SU-DHL-6 (cell line): ENCODE results near the gene POLK.
"Not testable (repeated sequence)": the region's sequence is repeated elsewhere in the genome, so short reads cannot be mapped to it uniquely, and the experiment has no call there.

Source experiments
- H2AFZ ChIP-seq: fragments of 200-600 bp; sonication (generic); 2 replicates; pipeline ENCODE4 v1.6.1; 2014; ENCODE audit warnings: low read depth, mild to moderate bottlenecking, moderate library complexity, mixed read lengths, antibody characterized with exemption, low read length; ENCODE audit not compliant: severe bottlenecking
- H3F3A ChIP-seq: fragments of 200-600 bp; shearing (Covaris generic); 2 replicates; pipeline ENCODE4 v1.6.0; 2016; ENCODE audit warnings: antibody characterized with exemption, mild to moderate bottlenecking; ENCODE audit not compliant: insufficient read depth
- H3K27ac ChIP-seq: fragments of 200-600 bp; sonication (generic); 2 replicates; pipeline ENCODE4 v1.5.1; 2016; ENCODE audit warnings: low read depth, mild to moderate bottlenecking, low read length, moderate library complexity, mixed read lengths
- H3K27me3 ChIP-seq: fragments of 200-600 bp; sonication (generic), shearing (Covaris generic); 2 replicates; pipeline ENCODE4 v1.6.0; 2014; ENCODE audit warnings: mild to moderate bottlenecking, low read length
- H3K36me3 ChIP-seq: fragments of 200-600 bp; sonication (generic); 2 replicates; pipeline ENCODE4 v1.6.1; 2014; ENCODE audit warnings: mild to moderate bottlenecking, low read length, mixed read lengths
- H3K4me2 ChIP-seq: fragments of 300-600, 200-600 bp; shearing (Covaris generic), sonication (generic); 2 replicates; pipeline ENCODE4 v1.6.0; 2014; ENCODE audit warnings: low read length, low read depth, mild to moderate bottlenecking; ENCODE audit not compliant: poor library complexity, severe bottlenecking
- H3K4me3 ChIP-seq: fragments of 200-600 bp; sonication (generic); 2 replicates; pipeline ENCODE4 v1.5.1; 2014; ENCODE audit warnings: antibody characterized with exemption, low read length, mild to moderate bottlenecking, mixed read lengths; ENCODE audit not compliant: insufficient read depth, poor library complexity, severe bottlenecking
- H3K79me2 ChIP-seq: fragments of 200-600 bp; sonication (generic); 2 replicates; pipeline ENCODE4 v1.6.1; 2014; ENCODE audit warnings: mild to moderate bottlenecking, low read length, moderate library complexity; ENCODE audit not compliant: insufficient read depth
- H3K9ac ChIP-seq: fragments of 200-600 bp; sonication (generic); 2 replicates; pipeline ENCODE4 v1.7.0; 2014; ENCODE audit warnings: mild to moderate bottlenecking, low read length
- H3K9me2 ChIP-seq: fragments of 200-600 bp; sonication (generic); replicated peaks from 2 replicates; pipeline ENCODE4 v1.6.1; 2014; ENCODE audit warnings: low read length; ENCODE audit not compliant: insufficient read depth
- H3K9me3 ChIP-seq: fragments of 200-600 bp; sonication (generic); 2 replicates; pipeline ENCODE4 v1.6.1; 2014; ENCODE audit warnings: low read length, mixed read lengths; ENCODE audit not compliant: insufficient read depth
- H4K20me1 ChIP-seq: fragments of 200-600 bp; sonication (generic); 2 replicates; pipeline ENCODE4 v1.6.1; 2014; ENCODE audit warnings: low read depth, mild to moderate bottlenecking, antibody characterized with exemption, low read length, moderate library complexity, mixed read lengths
- CTCF ChIP-seq: fragments of 200-600 bp; sonication (generic); IDR thresholded peaks from one replicate; pipeline ENCODE4 v1.5.1; 2017; ENCODE audit warnings: antibody characterized with exemption, mild to moderate bottlenecking, low read length, moderate library complexity; ENCODE audit not compliant: insufficient read depth, poor library complexity, severe bottlenecking
- EZH2phosphoT487 ChIP-seq: fragments of 200-600 bp; sonication (generic), shearing (Covaris generic); conservative IDR thresholded peaks from 2 replicates; pipeline ENCODE4 v1.6.1; 2018; ENCODE audit warnings: mild to moderate bottlenecking, antibody characterized with exemption, low read length, moderate library complexity, mixed read lengths

Gene POLK

GRCh38 chr5:75529185-75529584 is 17.5 kb downstream of the POLK start:
- TF ChIP-seq EZH2phosphoT487: no peak
- Histone ChIP-seq H3K4me2 (no peak overlapping the region), H4K20me1 (no peaks in the 10 kb centered on the region), H2AFZ (no peak overlapping the region), H3K9me3 (no peaks in the 10 kb centered on the region), H3K9me2 (no peaks in the 10 kb centered on the region), H3K9ac (no peak overlapping the region), H3F3A (no peaks in the 10 kb centered on the region), H3K27ac (no peak overlapping the region), H3K27me3 (no peaks in the 10 kb centered on the region), H3K4me3 (no peak overlapping the region), H3K79me2 (peaks cover 52% of the 10 kb centered on the region), H3K36me3 (no peaks in the 10 kb centered on the region)

GRCh38 chr5:75532190-75532589 is 20.5 kb downstream of the POLK start:
- Histone ChIP-seq H3K4me3 (no peak overlapping the region), H3F3A (no peaks in the 10 kb centered on the region), H3K27ac (no peak overlapping the region), H3K4me2 (no peak overlapping the region), H3K27me3 (no peaks in the 10 kb centered on the region), H3K36me3 (no peaks in the 10 kb centered on the region), H3K9me3 (no peaks in the 10 kb centered on the region), H4K20me1 (no peaks in the 10 kb centered on the region), H2AFZ (no peak overlapping the region), H3K9ac (no peak overlapping the region), H3K9me2 (no peaks in the 10 kb centered on the region), H3K79me2 (peaks cover 40% of the 10 kb centered on the region)
- no peak for TF ChIP-seq EZH2phosphoT487

GRCh38 chr5:75533716-75534115 is 22.0 kb downstream of the POLK start:
- not testable (repeated sequence) for H3K9me2 ChIP-seq
- peaks cover 35% of the 10 kb centered on the region for H3K79me2 ChIP-seq

GRCh38 chr5:75534734-75535133 is 23.0 kb downstream of the POLK start:
- no peak overlapping the region for H2AFZ ChIP-seq
- no peaks in the 10 kb centered on the region for H3K27me3 ChIP-seq
- H3K4me2 ChIP-seq: no peak overlapping the region
- no peaks in the 10 kb centered on the region for H3K9me3 ChIP-seq
- H3K9me2 ChIP-seq: no peaks in the 10 kb centered on the region
- no peaks in the 10 kb centered on the region for H4K20me1 ChIP-seq
- no peaks in the 10 kb centered on the region for H3F3A ChIP-seq
- peaks cover 39% of the 10 kb centered on the region for H3K79me2 ChIP-seq
- H3K27ac ChIP-seq: no peak overlapping the region
- H3K4me3 ChIP-seq: no peak overlapping the region
- H3K36me3 ChIP-seq: no peaks in the 10 kb centered on the region
- no peak overlapping the region for H3K9ac ChIP-seq
- TF ChIP-seq CTCF (no peak), EZH2phosphoT487 (no peak)

More at GRCh38 chr5:75533716-75534115, 22.0 kb downstream of the POLK start:
- H3K36me3 ChIP-seq, H3K9ac ChIP-seq, H3K4me3 ChIP-seq, H3K9me3 ChIP-seq, H3K27me3 ChIP-seq, H2AFZ ChIP-seq, H3F3A ChIP-seq, H3K4me2 ChIP-seq, H3K27ac ChIP-seq, H4K20me1 ChIP-seq: not testable (repeated sequence)

GRCh38 chr5:75536147-75536546 is 24.5 kb downstream of the POLK start:
- Histone ChIP-seq H3K9ac (no peak overlapping the region), H3F3A (no peaks in the 10 kb centered on the region), H3K9me2 (no peaks in the 10 kb centered on the region), H3K4me2 (no peak overlapping the region), H3K36me3 (no peaks in the 10 kb centered on the region), H2AFZ (no peak overlapping the region), H3K27ac (no peak overlapping the region), H3K4me3 (no peak overlapping the region), H3K27me3 (no peaks in the 10 kb centered on the region), H4K20me1 (no peaks in the 10 kb centered on the region), H3K79me2 (peaks cover 39% of the 10 kb centered on the region), H3K9me3 (no peaks in the 10 kb centered on the region)
- TF ChIP-seq EZH2phosphoT487: no peak
- TF ChIP-seq CTCF: no peak
